Activated CD8-positive, alpha-beta T cell treated with anti-CD3 and anti-CD28 coated beads, Interleukin-2, amount 10 ng/mL, durations not matched to agents 7 days and 5 days (primary cell): Measurements from ENCODE around the gene CHMP1B. TPM values are rescaled to one million over a fixed set of nuclear protein-coding genes. Genes with fewer than 3 reads are reported as not detected.
"Not testable (repeated sequence)": the region's sequence is repeated elsewhere in the genome, so short reads cannot be mapped to it uniquely, and the experiment has no call there.

Experiments used
- ATAC-seq: fragments of 150-1000 bp; cut with Tn5 transposase; one replicate; pipeline ENCODE4 v1.10.0; 2021; ENCODE audit warnings: moderate library complexity
- CTCF ChIA-PET: fragments of 350-600 bp; sonication (Branson Sonifier 250); formaldehyde crosslinking; loops from one replicate; lab custom pipeline; 2021; ENCODE audit warnings: antibody characterized with exemption; lab: Charles Lee
- POLR2A ChIA-PET: fragments of 350-600 bp; sonication (Branson Sonifier 250); formaldehyde crosslinking; loops from one replicate; lab custom pipeline; 2021; ENCODE audit warnings: antibody characterized with exemption; lab: Charles Lee
- DNase-seq: peaks from one replicate; pipeline ENCODE4 v3.0.0-alpha.2; 2020
- H3K27ac Mint-ChIP-seq: one replicate; pipeline ENCODE4 v1.8.0; 2021; ENCODE audit warnings: mild to moderate bottlenecking, mixed read lengths
- H3K27me3 Mint-ChIP-seq: one replicate; pipeline ENCODE4 v1.8.0; 2021; ENCODE audit warnings: low read depth, mixed read lengths
- H3K36me3 Mint-ChIP-seq: one replicate; pipeline ENCODE4 v1.8.0; 2021; ENCODE audit warnings: low read depth, mixed read lengths
- H3K4me1 Mint-ChIP-seq: one replicate; pipeline ENCODE4 v1.8.0; 2021; ENCODE audit warnings: low read depth, mixed read lengths
- H3K4me3 Mint-ChIP-seq: one replicate; pipeline ENCODE4 v1.8.0; 2021; ENCODE audit warnings: mild to moderate bottlenecking, mixed read lengths
- H3K9me3 Mint-ChIP-seq: one replicate; pipeline ENCODE4 v1.8.0; 2022; ENCODE audit warnings: mixed read lengths; ENCODE audit not compliant: insufficient read depth
- total RNA-seq, 2 experiments: library from RNA; stranded (reverse); gene quantifications; one replicate each; pipeline ENCODE4 v1.2.3, GENCODE V29; 2021

Gene CHMP1B
- total RNA-seq, 2 experiments from 2014 or later, result 21.1 to 22.8 TPM

DNA sequence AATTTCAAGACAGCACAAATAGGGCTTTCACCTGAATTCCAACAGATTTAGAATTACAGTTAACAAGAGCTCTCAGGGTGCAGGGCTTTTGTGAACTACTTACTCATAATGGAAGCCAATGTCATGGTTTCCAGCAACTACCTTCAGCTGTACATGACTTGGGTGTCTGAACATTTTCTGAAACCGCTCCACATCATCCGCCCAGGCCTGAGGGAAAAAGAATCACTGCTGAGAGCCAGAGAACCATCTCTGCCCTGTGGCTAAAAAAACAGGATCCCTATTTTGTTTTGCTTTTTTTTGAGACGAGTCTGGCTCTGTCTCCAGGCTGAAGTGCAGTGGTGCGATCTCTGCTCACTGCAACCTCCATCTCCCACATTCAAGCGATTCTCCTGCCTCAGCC lies 38.1 kb downstream of the CHMP1B start:
- Mint-ChIP-seq H3K27ac (no peak overlapping the region), H3K36me3 (peaks cover 34% of the 10 kb centered on the region), H3K4me3 (no peak overlapping the region), H3K27me3 (no peaks in the 10 kb centered on the region), H3K9me3 (no peaks in the 10 kb centered on the region), H3K4me1 (no peaks in the 10 kb centered on the region)
- DNase-seq (no peak), ATAC-seq (no peak)
- ChIA-PET CTCF (no interaction called here), POLR2A (interaction anchor here (1.0 kb wide), 1 partner anchor 19 kb away, joined by 5 read pairs; the partner anchor contains the start of gene MPPE1)

DNA sequence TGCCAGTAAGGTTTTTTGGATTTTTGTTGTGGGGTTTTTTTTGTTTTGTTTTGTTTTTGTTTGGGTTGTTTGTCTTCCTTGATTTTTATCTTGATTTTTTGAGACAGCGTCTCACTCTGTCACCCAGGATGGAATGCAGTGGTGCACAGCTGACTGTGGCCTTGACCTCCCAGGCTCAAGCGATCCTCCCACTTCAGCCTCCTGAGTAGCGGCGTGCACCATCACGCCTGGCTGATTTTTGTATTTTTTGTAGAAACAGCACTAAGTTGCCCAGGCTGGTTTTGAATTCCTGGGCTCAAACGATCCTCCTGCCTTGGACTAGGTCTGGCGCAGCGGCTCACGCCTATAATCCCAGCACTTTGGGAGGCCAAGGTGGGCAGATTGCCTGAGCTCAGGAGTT lies 40.5 kb downstream of the CHMP1B start:
- H3K9me3 Mint-ChIP-seq, result no peaks in the 10 kb centered on the region
- POLR2A ChIA-PET, result no interaction called here
- peaks cover 34% of the 10 kb centered on the region for H3K36me3 Mint-ChIP-seq
- CTCF ChIA-PET, result no interaction called here
- no peaks in the 10 kb centered on the region for H3K27me3 Mint-ChIP-seq
- DNase-seq (no peak), ATAC-seq (no peak)
- no peaks in the 10 kb centered on the region for H3K4me1 Mint-ChIP-seq
- H3K4me3 Mint-ChIP-seq, result no peak overlapping the region
- no peak overlapping the region for H3K27ac Mint-ChIP-seq

DNA sequence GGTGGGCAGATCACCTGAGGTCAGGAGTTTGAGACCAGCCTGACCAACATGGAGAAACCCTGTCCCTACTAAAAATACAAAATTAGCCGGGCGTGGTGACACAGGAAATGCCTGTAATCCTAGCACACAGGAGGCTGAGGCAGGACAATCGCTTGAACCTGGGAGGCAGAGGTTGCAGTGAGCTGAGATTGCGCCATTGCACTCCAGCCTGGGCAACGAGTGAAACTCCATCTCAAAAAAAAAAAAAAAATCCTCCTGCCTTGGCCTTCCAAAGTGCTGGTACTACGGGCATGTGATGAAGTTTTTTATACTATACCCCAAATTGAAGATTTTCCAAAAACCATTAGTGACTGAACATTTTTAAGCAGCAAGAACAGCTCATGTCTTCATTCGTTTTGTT lies 41.2 kb downstream of the CHMP1B start:
- H3K4me1 Mint-ChIP-seq, H3K9me3 Mint-ChIP-seq, ATAC-seq, POLR2A ChIA-PET, H3K4me3 Mint-ChIP-seq, H3K27ac Mint-ChIP-seq, H3K27me3 Mint-ChIP-seq, DNase-seq: not testable (repeated sequence)
- CTCF ChIA-PET, result interaction anchor here (1.5 kb wide), 1 partner anchor 16 kb away, joined by 3 read pairs; no protein-coding TSS in a partner anchor
- H3K36me3 Mint-ChIP-seq, result peaks cover 39% of the 10 kb centered on the region

DNA sequence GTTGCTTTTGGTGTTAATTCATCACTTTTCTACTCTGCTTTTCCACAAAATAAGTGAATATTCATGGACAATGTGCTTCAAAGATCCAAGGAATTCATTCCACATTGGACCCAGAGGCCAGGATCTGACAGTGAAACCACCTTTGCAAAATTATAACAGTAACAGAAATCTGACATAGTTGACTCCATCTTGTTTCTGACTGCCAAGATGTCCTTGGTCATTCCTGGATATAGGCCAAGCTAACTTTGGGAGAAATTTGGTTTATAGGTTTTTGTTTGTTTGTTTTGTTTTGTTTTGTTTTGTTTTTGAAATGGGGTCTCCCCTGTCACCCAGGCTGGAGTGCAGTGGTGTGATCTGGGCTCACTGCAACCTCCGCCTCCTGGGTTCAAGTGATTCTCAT lies 46.6 kb downstream of the CHMP1B start:
- ATAC-seq (no peak), DNase-seq (no peak)
- Mint-ChIP-seq H3K9me3 (no peaks in the 10 kb centered on the region), H3K4me3 (no peak overlapping the region), H3K36me3 (peaks cover 41% of the 10 kb centered on the region), H3K27me3 (no peaks in the 10 kb centered on the region), H3K27ac (no peak overlapping the region), H3K4me1 (no peaks in the 10 kb centered on the region)
- CTCF ChIA-PET, result no interaction called here
- POLR2A ChIA-PET, result no interaction called here

DNA sequence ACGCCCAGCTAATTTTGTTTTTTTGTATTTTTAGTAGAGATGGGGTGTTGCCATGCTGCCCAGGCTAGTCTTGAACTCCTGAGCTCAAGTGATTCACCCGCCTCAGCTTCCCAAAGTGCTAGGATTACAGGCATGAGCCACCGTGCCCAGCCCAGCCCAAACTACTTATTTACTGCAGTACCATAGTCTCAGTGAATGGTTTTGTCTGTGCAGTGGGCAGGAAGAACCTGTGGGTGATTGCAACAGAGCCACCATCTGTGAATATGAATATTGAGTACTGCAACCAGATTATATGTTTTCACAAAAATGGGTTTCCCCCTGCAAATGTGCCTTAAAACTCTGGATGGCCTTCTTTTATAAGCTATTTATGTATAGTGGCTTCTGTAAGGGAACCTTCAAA lies 47.9 kb downstream of the CHMP1B start:
- no peak overlapping the region for H3K4me3 Mint-ChIP-seq
- H3K4me1 Mint-ChIP-seq, result peaks cover 7% of the 10 kb centered on the region
- peaks cover 39% of the 10 kb centered on the region for H3K36me3 Mint-ChIP-seq
- H3K27me3 Mint-ChIP-seq, result no peaks in the 10 kb centered on the region
- no peak overlapping the region for H3K27ac Mint-ChIP-seq
- no peak for DNase-seq
- ChIA-PET POLR2A (no interaction called here), CTCF (interaction anchor here (1.0 kb wide), 1 partner anchor 96 kb away, joined by 3 read pairs; no protein-coding TSS in a partner anchor)
- ATAC-seq, result no peak
- no peaks in the 10 kb centered on the region for H3K9me3 Mint-ChIP-seq

DNA sequence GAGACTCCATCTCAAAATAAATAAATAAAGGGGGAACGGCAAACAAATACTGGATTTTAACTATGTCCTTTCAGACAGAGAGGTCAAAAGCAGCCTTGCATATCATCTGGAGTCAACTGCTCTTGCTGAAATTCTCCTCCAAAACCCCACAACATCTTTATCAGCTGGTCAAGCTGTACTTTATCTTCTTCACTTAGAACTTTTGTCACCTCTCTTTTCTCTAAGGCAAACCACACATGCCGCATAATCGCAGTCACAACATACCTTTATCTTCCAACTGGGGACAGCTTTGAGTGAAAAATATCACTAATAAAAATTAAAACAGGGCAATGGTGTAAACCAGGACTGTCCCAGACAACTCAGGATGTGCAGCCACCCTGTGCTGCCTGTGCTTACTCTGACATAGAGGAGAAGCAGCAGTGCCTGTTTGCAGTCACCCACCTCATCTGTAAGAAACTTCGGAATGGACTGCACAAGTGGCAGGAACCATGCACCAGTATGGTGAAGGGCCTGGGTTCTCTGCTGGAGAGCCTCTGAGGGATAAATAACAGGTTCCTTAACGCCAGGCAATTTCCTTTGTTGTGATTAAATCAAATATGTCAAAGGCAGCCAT lies 50.7 kb downstream of the CHMP1B start:
- H3K4me3 Mint-ChIP-seq, result no peak overlapping the region
- no peak for DNase-seq
- H3K27me3 Mint-ChIP-seq, result no peaks in the 10 kb centered on the region
- H3K36me3 Mint-ChIP-seq, result peaks cover 32% of the 10 kb centered on the region
- H3K27ac Mint-ChIP-seq, result peak overlapping the region; percentile 50
- H3K9me3 Mint-ChIP-seq, result no peaks in the 10 kb centered on the region
- CTCF ChIA-PET, result no interaction called here
- peaks cover 15% of the 10 kb centered on the region for H3K4me1 Mint-ChIP-seq
- ATAC-seq, result no peak
- POLR2A ChIA-PET, result no interaction called here

DNA sequence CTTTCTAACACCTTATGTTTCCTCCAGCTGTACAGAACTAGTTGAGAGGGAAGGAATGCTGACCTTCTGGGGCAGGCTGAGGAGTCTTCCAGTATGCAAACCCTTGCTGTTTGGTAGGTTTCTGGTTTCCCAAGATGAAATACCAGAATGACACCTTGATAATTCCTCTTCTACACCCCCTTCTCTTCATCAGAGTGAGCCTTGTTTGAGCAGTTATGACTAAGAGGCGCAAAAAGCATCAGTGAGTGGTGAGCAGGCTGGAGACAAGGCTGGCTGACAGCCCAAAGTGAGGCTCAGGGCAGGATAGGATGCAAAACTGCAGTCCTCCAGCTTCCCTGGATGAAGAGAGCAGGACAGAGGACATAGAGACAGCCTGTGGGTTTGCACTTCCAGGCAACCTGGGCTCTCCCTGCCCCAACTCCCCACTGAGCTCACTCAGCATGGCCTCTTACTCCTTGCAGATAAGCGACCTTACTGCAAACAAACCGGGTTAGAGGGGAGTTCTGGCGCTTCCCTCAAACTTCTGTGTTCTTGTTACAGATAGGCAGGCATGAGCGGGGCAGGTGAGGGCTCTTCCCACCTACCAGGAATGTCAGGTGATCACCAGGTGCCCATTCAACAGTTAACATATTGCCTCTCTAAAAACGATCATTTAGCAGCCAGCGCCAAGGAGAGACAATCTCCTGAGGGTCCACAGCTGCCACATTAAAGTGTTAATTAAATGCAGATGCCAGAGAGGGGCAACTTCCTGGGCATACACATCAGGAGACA lies 51.5 kb downstream of the CHMP1B start:
- ChIA-PET CTCF (no interaction called here), POLR2A (no interaction called here)
- H3K4me3 Mint-ChIP-seq, result no peak overlapping the region
- no peaks in the 10 kb centered on the region for H3K9me3 Mint-ChIP-seq
- ATAC-seq (no peak), DNase-seq (no peak)
- no peak overlapping the region for H3K27ac Mint-ChIP-seq
- H3K36me3 Mint-ChIP-seq, result peaks cover 29% of the 10 kb centered on the region
- H3K27me3 Mint-ChIP-seq, result no peaks in the 10 kb centered on the region
- H3K4me1 Mint-ChIP-seq, result peaks cover 22% of the 10 kb centered on the region

Other genes starting within 250 kb of the CHMP1B start
- gene SLC35G4, start 241.8 kb upstream of the CHMP1B start, total RNA-seq, result not detected
- gene GNAL, start 162.1 kb upstream of the CHMP1B start, total RNA-seq, result not detected
- gene MPPE1, start 56.9 kb downstream of the CHMP1B start, total RNA-seq, result 10 to 100 TPM; 40.0 to 41.6 TPM
- gene IMPA2, start 130.1 kb downstream of the CHMP1B start, total RNA-seq, result 10 to 100 TPM; 21.1 to 22.3 TPM
- not detected for gene ANKRD62, start 242.4 kb downstream of the CHMP1B start, total RNA-seq